NCI-H510A (cell line): ENCODE results near the gene FAM83G.
"Not testable (repeated sequence)": the region's sequence is repeated elsewhere in the genome, so short reads cannot be mapped to it uniquely, and the experiment has no call there.

Experiments
- DNase-seq: peaks from one replicate; lab custom pipeline; 2025; lab: John Stamatoyannopoulos, UW

The FAM83G gene

DNA sequence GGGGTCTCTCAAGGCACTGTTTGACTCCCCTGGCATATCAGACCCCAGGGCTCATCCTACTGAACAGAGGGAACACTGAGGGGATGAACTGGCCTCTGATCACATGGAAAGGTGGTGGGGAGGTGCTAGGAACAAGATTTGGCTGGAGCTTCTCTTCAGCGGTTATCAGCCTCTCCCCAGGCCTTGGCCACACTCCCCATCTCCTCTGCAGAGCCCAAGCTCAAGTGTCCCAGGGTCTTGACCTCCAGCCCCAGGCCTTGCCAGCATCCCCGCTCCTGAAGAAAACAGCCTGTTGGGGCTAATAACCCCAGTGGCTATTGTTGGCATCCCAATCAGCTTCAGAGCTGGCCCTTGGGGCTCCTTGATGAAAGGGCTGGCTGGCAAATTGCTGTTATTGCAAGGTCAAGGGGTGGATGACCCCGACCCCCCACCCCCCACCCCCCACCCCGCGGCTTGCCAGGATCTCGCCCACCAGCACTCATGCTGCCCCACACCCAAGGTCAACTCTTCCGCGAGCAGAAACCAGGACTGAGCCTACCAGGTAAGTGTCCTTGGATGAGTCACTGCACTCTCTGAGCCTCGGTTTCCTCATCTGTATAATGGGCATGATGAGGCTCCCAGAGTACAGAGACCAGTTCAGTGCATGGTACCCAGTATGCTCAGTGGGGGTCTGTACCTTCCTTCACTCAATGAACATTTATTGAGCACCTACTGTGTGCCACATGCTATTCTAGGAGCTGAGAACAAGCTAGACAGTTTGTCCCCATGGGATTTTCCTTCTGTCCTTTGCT is 18.8 kb upstream of the FAM83G start:
- no peak for DNase-seq

DNA sequence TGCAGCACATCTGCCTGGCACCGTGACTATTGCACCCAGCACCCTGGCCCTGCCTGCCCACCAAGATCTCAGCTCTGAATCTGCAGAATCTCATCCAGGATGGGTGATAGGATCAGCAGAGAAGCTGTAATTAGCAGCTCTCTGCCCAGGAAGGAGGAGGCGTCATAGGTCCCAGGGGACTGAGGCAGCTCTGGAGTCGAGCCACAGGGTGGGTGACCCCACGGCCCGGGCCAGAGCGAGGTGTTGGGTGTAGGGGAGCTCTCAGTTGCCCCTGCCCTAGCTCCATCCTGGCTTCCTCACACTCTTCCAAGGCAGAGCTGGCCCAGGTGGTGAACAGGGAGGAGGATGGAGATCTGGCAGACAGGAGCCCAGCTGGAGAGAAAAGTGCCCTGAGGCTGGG is 18.2 kb upstream of the FAM83G start:
- no peak for DNase-seq

DNA sequence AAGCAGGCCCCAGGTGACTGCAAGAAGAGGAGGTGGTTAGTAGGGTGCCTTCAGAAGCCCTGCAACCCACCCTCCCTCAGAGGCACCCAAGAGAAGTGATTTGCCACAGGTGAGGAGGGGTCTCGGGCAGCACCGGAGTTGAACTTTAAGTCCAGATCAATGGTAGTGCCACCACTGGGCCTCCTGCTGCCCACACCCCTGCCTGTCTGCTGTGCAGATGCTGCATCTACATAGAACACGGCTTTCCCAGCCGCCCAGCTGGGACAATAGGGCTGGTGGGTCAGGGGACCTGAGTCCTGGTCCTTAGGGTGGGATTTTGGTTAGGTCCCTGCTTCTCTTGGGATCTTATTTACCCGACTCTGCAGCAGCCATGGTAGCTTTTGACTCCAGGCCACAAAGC is 17.6 kb upstream of the FAM83G start:
- no peak for DNase-seq

DNA sequence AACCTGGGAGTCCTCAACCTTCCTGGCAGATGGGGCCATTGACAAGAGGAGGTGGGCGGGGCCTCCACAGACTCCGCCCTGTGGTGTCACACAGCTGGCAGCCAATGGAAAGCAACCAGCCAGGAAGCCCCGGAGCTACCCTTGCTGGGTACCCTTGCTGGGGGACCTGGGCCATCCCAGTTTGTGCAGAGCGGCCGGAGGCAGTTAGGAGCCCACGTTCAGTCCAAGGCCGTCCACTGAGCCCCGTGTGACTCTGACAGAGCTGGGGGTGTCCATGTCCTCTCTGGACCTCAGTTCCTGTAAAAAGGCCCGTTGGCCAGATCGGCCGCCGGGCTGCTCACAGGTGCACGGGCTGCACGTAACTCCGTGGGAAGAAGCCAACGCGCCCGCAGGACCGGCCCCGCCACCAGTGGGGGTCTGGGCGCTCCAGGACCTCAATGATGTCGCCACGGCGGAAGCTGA is 17.1 kb upstream of the FAM83G start:
- DNase-seq = no peak

DNA sequence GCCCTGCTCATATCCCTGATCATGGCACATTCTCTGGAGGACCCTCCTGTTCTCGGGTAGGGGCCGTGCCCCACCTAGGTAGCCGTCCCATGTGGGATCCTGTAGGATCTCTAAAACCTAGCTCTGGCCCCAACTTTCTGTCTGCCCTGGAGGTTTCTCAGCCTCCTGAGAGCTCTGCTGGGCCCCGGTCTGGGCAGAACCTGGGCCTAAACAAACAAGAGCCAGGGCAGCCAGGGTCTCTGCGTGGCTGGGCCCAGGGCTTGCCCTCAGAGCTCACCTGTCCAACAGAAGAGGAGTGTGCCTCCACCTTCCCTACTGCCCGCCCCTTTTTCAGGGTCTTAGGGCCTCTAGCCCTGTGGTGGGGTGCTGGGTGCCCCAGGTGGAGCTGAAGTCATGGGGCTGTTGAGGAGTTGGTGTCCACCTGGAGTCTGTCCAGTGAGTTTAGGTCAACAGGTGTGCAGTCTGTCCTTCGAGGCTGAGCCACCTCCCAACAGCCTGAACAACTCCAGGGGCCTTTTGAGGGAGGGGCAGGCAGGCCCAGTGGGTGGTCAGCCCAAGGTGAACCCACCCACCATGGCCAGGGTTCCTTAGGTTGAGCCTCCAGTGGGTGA is 16.6 kb upstream of the FAM83G start:
- DNase-seq = not testable (repeated sequence)

DNA sequence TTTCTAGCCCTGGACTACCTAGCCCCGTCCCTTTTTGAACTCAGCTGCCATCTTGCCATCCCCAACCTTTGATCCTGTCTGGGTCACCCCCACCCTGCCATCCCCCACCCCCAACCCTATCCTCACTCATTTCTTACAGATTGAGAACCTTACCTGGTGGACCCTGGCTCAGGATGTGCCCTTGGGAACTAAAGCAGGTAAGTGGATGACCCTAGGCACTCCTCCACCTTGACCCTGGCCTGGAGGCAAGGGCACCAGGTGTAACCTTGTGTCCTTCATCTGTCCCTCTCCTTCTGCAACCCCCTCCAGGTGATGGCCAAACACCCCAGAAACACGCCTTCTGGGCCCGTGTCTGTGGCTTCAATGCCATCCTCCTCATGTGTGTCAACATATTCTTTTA is 15.5 kb upstream of the FAM83G start:
- no peak for DNase-seq

DNA sequence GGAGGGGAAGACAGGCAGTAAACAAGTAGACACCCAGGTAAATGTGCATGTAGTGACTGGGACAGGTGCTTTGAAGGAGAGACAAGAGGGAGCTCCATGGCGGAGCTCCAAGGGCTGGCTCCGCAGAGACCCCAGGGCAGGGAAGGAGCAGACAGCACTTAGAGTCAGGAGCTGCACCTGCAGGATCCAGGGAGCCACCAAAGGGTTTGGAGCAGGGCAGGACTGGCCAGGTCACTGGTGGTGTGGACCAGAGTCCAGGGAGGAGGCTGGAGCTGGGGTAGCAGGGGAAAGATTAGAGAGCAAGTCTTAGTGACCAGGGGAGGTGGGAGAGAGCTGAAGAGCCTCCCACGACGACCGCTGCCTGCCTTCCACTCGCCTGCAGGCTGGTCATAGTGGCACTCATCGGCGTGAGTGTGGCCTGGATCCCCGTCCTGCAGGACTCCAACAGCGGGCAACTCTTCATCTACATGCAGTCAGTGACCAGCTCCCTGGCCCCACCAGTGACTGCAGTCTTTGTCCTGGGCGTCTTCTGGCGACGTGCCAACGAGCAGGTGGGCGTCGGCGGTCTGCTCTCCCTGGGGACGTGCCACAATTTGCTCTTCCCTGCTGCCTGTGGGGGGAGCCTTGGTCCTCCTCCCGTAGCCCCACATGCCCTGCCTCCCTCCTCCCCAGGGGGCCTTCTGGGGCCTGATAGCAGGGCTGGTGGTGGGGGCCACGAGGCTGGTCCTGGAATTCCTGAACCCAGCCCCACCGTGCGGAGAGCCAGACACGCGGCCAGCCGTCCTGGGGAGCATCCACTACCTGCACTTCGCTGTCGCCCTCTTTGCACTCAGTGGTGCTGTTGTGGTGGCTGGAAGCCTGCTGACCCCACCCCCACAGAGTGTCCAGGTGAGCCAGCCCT is 14.7 kb upstream of the FAM83G start:
- DNase-seq = no peak

DNA sequence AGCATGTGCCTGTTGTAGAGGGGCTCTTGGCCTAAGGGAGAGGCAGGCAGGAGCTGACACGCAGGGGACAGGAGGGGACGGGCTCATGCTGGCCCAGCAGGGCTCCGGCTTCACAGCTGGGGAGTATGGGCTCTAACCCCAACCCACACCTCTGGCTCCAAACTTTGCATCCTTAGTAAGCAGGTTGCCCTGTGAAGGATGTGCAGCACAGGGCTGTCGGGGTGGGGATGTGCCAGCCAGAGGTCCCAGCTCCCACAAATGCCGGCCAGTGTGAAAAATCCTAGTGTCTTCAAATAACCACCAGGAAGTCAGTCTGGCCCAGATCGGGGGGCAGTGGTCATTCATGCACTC is 14.0 kb upstream of the FAM83G start:
- DNase-seq = no peak

DNA sequence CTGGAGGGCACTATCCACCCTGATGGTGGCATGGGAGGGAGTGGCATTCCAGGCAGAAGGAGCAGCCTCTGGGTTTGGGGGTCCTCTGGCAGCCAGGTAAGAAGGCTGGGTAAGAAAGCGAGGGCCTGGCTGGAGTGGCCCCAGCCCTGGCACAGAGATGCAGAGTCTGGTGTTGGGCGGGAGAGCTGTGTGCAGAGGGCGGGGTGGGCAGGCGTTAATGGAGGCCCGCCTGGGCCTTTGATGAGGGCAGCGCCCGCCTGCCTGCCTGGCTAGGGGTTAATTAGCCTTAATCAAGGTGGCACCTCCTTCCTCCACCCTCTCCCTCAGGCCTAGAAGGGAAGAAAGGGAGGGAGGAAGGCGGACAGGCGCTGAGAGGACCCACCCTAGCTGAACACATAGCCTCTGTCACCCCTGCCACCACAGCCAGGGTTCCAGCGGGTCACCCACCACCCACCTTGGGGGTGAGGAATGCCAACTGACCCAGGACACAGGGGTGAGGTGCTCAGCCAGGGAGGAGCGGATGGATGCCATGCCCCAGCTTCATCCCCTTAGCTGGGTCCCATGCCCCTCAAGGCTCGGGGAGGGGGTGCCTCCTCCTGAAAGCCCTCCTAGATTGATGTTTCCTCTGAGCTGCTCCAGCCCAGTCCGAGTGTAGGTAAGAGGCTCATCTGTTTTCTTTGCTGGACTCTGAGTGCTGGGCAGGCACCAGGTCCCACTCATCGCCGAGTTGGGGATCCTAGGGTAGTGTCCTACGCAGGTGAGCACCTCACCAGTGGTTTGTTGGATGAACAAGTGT is 13.4 kb upstream of the FAM83G start:
- no peak for DNase-seq

DNA sequence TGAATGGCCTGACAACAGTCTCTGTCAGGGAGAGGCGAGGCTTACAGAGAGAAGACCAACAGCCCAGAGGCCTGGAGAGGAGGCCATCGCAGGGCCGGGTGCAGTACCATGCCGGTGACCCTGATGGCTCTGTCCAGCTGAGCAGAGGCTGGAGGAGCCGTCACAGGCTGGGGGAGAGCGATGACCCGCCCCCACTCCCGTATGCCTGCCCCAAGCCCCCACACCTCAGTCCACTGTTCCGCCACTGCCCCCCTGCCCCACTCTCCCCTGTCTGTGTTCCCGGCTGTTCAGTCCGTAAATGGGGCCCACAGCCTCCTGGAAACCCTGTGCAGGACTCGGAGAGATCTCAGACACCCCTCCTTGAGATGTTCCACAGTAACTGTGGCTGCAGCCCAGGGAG is 12.8 kb upstream of the FAM83G start:
- no peak for DNase-seq

DNA sequence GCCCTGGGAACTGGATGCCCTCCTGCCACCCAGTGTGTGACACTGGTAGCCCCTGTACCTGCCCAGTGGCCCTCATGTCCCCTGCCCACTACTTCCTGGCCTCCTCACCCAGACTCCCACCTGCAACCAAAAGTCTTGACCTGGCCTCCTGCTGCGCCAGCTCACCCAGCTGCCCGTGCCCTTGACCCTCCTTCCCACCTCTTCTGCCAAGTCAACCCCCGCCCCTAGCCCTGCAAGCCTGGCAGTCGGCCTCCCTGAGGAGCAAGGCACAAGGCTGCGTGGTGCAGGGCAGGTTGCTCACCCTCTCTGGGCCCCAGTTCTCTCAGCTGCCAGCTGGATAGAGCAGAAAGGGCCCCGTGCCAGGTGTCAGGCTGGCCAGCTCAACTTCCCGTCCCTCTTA is 12.3 kb upstream of the FAM83G start:
- DNase-seq = no peak

DNA sequence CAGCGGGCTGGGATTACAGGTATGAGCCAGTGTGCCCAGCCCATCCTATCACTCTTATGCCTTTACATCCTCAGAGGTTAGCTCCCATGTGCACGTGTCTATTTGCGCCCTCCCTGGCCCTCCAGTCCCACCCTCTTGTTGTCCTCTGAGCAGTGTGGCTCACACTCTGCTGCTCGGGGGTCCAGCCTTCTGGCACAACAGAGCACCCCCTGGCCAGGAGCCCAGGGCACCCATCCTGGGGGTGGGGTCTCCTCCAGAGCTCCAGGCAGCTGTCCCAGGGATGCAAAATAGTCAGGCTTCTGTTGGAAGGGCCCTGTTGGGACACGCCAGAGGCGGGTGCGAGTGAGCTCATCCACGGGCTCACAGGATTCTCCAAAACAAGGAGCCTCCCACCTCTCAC is 11.7 kb upstream of the FAM83G start:
- DNase-seq = no peak

DNA sequence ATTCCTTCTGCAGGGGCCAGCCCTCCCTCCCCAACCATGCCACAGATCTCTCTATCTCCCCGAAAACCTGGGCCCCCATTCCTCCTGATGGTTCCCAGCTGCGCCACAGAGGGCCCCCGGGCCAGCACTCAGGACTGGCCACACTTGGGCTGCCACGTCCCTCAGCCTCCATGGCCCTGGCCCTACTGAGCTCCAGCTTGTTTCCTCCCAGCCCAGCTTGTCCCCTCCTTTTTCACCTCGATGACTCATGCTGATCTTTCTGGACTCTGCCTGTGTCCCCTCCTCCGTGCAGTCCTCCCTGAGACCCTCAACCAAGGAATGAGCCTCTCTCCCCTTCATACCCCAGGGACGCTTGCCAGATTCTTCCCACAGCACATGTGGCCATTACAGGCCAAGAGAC is 10.9 kb upstream of the FAM83G start:
- no peak for DNase-seq

DNA sequence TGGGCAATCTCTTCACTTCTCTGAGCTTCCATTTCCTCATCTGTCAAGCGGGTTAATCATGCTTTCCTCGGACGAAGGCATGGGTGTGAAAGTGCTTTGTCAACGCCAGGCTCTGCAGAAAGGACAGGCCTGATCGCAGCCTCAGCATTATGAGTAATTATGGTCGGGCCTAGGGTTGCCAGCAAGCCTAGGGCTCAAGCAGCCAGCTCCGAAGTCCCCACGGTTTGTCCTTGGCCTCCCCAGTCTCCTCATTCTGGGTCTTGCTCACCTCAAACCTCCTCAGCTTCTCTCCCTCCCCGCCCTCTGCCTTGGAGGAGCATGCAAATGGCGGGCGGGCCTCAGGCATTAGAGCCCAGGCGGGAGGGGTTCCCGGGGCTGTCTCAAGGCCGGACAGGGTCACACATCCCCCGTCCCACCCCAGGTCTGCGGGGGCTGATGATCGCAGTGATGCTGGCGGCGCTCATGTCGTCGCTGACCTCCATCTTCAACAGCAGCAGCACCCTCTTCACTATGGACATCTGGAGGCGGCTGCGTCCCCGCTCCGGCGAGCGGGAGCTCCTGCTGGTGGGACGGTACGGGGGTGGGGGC is 10.2 kb upstream of the FAM83G start:
- no peak for DNase-seq

DNA sequence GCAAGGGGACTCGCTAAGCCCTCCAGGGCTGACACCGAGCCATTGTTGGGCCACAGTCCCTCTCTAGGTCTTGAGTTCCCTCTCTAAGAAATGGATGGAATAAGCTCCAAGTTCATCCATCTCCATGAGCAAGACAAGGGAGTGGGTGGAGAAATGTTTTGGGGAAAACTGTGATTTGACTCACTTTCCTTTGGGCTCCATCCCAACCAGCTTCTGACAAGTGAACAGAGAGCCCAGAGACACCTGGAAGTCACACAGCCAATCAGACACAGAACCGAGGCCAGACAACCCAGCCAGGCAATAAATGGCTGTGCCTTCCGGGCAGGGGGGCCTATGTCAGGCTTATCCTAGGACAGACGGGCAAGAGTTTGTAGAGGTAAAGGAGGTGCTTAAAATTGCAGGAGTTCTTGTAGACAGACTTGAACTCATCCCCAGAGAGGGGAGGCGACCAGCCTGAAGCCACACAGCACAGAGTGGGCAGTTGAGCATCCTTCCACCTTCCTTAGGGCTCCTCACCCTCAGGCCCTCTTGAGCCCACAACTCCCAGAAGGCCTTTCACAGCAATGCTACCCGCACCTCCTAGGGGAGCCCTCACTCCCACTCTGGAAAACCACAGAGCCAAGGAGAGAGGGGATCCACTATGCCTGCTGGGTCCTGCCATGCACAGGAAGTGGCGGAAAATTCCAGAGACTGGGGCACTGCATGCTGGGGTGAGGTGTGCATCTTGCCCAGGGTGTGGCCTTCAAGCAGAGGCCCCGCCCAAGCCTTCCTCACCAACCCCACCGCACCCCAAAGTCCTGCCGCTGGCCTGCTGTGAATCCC is 9.5 kb upstream of the FAM83G start:
- DNase-seq = no peak

DNA sequence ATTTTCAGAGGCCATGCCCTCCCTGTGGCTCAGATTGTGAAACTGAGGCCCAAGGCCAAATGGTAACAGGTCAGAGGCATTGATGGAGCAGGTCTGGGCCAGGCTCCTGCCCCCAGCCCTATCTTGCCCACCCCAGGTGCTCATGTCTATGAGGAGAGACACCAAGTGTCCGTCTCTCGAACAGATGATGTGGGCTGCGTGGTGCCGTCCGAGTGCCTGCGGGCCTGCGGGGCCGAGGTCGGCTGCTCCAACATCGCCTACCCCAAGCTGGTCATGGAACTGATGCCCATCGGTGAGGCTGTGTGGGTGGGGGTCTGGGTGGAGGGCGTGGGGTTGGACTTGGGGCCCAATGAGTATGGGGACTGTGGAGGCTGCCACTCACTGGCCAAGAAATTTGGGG is 8.7 kb upstream of the FAM83G start:
- no peak for DNase-seq

DNA sequence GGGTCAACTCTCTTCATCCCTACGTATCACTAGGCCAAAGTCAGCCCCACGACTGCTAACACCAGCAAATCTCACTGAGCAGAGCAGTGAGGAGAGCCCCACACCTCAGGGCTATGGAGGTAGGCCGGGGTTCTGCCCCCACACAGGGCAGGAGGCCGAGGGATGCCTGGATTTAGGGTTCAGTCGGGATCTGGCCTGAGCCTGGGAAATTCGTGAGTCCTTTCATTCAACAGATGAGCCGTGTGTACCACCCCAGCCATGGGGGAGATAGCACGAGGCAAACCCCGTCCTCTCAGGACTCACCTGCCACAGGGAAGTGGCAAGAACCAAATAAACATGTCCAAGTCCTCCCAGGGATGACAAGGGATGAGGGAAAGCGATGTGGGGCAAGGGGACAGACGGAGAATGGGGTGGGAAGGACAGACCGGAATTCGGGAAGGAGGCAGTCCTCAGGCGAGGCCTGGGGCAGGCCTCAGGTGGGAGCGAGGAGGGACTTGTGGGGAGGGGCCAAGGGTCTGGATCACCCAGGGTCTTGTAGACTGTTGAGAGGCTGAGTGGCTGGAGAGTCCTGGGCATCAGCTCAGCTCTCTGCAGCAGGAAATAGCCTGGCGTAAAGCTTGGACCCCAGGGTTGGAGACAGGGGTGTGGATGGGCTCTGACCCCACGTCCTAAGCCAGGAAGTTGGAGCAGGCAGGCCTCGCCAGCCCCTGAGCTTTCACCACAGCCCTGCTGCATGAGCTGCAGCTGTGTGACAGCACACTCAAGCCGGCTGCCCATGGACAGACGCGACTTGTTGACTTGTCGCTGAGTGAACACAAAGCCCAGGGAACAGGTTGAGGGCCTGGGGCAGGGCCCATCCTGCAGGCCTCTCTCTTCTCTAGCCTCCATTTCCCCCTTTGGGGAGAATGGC is 7.9 kb upstream of the FAM83G start:
- DNase-seq = no peak

DNA sequence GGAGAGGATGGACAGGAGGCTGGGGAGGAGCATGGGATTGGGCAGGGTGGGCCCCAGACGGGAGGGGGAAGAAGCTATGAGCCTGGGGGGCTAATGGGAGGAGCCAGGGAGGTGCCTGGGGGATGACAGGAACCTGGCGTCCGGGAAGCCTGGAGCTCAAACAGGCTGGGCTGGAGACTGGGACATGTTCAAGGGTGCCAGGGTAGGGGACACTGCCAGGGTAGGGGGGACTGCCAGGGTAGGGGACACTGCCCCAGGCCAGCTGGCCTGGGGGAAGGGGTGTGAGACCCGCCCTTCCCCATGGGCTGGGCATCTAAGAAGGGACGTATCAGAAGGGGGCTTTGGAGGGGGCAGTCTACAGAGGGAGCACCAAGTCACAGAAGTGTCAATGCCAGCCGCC is 7.0 kb upstream of the FAM83G start:
- no peak for DNase-seq

DNA sequence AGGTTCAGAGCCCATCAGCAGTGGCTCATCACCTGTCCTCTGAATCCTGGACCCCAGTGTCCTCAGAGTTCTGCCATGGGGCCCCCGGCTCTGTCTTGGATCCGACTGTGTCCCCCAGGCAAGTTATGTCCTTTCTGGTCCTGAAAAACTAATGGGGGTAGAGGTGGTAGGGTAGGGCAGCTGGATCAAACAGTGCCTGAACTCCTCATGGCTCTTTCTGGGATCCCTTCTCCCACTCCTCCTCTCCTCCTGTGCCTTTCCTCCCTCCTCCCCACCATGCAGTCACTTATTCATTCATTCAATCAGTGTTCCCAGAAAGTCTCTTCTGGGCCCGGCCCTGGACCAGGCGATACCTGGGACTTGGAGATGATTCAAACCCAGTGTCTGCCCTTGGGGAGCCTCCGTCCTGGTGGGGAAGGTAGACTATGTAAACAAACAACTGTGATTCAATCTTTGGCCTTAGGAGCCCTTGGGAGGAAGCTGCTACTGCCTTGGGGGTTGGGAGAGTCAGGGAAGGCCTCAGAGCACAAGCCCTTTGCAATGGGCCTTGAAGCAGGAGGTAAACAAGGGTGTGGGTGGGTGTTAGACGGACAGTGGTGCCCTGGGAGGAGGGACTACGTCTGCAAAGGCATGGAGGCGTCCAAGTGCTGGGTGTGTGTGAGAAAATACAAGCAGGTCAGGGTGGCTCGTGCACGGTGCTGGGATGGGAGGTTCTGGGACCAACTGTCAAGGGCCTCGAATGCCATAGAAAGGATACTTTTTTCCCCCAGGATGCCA is 6.4 kb upstream of the FAM83G start:
- no peak for DNase-seq
